ENCODE results near the gene AHRR.

AHRR gene

GRCh38 chr5:345404-346195 is 24.1 kb downstream of the AHRR start:
- DNase-seq (ENCODE audit: low read depth in 2 of 2, low spot score in 1 of 2): no peak

- DNase-seq (ENCODE audit: low read depth in 2 of 2, low spot score in 1 of 2): no peak
Observed at GRCh38 chr5:346229-346935, 24.9 kb downstream of the AHRR start.

- DNase-seq (ENCODE audit: low read depth in 2 of 2, low spot score in 1 of 2): no peak
Observed at GRCh38 chr5:347712-348284, 26.3 kb downstream of the AHRR start.

DNA sequence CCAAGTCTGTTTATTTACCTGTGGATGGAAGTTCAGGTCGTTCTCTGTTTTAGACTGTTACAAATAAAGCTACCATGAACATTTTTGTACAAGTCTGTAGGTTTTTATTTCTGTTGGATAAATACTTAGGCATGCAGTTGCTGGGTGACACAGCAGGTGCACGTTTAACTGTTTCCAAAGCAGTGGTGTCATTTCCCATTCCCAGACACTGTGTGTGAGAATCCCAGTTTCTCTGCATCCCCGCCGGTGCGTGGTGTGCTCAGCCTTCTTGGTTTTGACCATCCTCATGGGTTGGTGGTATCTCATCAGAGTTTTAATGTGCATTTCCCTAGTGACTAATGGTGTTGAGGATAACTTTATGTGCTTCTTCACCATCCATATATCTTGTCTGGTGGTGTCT is 27.2 kb downstream of the AHRR start:
- no peak for DNase-seq (ENCODE audit: low read depth in 2 of 2, low spot score in 1 of 2)

- DNase-seq (ENCODE audit: low read depth in 2 of 2, low spot score in 1 of 2): no peak
Observed at GRCh38 chr5:350355-350754, 28.8 kb downstream of the AHRR start.

- DNase-seq (ENCODE audit: low read depth in 2 of 2, low spot score in 1 of 2): no peak
Observed at GRCh38 chr5:351084-351920, 29.8 kb downstream of the AHRR start.

- no peak for DNase-seq (ENCODE audit: low read depth in 2 of 2, low spot score in 1 of 2)
Observed at GRCh38 chr5:351921-352245, 30.4 kb downstream of the AHRR start.

DNA sequence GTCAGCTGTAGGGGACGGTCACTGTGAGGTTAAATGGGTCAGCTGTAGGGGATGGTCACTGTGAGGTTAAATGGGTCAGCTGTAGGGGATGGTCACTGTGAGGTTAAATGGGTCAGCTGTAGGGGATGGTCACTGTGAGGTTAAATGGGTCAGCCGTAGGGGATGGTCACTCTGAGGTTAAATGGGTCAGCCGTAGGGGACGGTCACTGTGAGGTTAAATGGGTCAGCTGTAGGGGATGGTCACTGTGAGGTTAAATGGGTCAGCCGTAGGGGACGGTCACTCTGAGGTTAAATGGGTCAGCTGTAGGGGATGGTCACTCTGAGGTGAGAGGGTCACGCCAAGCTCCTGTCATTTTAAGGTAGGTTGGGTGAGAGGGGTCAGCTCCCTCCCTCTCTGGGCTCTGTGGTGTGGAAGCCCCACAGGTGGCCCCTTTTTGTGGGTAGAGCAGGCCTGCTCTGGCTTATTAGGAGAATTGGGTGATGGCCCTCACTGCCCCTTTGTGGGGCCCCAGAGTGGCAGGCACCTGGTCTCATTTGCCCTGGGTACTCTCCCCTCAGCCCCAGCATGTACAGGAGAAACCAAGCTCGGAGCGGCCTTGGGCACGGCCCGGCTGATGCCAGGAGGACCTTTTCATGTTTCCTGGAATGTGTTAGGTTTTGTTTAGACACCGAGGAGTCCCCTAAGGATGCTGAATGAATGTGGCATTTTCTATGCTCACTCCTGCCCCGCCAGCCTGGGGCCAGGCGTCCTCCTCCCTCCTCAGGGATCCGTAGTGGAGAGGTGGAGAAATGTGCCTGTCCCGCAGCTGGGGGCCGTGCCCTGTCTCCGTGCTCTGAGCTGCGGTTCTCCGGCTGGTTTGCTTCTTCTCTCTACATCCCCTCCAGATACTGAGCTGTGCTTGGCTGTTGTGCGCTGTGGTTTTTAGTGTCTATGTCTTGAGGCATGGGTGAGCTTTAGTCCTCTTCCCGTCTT is 31.4 kb downstream of the AHRR start:
- no peak for DNase-seq (ENCODE audit: low read depth in 2 of 2, low spot score in 1 of 2)

- DNase-seq (ENCODE audit: low read depth in 2 of 2, low spot score in 1 of 2): no peak
Observed at GRCh38 chr5:353612-354580, 32.4 kb downstream of the AHRR start.

- no peak for DNase-seq (ENCODE audit: low read depth in 2 of 2, low spot score in 1 of 2)
Observed at GRCh38 chr5:354581-355378, 33.3 kb downstream of the AHRR start.

DNA sequence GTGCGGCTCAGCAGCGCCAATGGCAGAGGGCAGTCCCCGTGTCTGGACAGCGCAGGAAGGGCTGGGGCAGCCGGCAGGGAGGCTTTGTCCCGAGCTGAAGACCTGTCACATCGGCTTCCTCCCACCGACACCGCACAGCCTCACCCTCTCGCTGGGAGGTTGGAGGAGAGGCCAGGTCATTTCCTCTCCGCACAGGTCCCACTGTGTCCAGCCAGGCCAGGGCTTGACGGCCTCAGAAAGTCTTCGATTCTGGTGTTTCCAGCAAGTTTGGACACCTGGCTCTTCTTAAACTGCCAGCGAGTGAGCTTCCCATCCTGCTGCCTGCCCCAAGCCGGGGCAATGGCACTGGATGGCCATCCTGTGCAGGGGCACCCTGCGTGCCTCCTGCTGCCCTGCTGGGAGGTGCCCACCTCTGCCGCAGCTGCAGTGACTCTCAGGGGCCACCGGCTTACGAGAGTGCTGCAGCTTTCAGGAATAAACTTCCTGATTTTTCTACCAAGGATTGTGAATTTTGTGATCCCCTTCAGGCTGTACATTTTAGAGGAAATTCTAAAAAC is 33.9 kb downstream of the AHRR start:
- no peak for DNase-seq (ENCODE audit: low read depth in 2 of 2, low spot score in 1 of 2)

- no peak for DNase-seq (ENCODE audit: low read depth in 2 of 2, low spot score in 1 of 2)
Observed at GRCh38 chr5:355958-356357, 34.4 kb downstream of the AHRR start.

DNA sequence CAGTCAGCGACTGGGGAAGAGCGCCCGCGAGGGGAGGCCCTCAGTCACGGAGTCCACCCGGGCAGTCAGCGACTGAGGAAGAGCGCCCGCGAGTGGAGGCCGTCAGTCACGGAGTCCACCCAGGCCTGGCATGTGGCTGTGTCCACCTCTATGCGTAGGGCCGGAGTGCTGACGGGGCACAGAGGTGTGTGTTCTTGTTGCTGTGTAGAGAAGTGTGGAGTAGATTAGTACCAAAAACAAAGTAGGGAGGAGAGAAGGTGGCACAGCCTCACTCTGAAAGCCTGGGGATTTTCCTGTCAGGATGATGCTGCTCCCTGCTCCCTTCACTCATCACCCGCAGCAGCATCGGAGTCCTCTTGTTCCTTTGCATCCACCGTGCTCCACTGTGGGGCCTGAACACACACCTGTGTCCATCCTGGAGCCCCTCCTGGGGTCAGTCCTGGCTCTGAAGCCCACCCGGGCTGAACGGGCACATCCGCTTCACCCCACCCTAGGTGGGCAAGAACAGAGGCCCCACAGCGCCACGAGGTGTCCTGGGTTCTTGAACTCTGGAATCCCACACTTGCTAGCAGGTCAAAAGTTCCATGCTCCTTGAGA is 37.9 kb downstream of the AHRR start:
- no peak for DNase-seq (ENCODE audit: low read depth in 2 of 2, low spot score in 1 of 2)

GRCh38 chr5:360257-361027 is 38.9 kb downstream of the AHRR start:
- DNase-seq (ENCODE audit: low read depth in 2 of 2, low spot score in 1 of 2): no peak

DNA sequence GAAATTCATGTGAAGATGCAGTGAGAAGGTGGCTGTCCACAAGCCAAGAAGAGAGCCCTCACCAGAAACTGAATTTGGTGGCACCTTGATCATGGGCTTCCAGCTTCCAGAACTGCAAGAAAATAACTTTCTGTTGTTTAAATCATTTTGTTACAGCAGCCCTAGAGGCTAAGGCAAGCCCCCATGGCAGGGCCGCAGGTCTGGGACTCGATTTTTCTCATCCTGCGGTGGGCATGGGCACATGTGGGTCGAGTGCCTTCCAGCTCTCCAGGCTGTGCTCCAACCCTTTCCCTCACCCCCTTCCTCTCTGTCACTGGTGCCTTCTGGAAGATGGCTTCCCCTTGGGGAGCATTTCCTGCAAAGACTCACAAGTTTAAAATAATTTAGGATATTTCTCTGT is 40.7 kb downstream of the AHRR start:
- DNase-seq (ENCODE audit: low read depth in 2 of 2, low spot score in 1 of 2): no peak

DNA sequence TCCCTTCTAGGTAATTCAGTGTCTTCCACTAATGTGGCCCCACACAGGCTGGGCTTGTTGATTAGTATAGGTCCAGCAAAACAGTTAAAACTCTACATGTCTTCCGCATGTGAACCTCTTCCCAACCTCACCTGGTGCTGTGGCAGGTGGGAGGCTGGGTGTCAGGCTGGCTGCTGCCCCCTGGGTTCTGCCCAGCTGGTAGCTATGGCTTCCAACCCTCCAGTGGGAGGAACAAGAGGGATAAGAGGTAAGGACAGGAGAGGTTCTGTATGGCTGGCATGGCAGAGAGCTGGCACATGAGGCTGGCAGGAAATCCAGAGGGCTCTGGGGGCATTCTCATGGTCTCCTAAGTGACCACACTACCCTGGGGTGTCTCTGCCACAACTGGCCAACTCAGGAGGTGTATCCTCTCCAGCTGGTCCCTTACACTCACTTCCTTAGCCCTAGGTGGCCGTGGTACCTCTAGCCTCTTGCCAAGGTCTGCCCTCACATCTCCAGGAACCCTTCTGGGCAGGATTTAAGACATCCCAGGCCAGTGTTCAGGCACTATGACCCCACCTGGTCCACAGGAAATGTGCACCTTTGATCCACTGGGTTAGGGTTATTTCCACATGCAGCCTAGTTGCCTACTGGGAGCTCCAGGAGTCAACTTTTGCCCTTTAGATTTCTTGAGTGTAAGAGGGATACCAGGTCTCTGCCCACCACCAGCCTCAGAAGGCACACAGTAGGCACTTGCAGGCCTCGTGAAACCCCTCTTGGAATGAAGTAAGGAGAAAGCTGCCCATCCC is 41.7 kb downstream of the AHRR start:
- no peak for DNase-seq (ENCODE audit: low read depth in 2 of 2, low spot score in 1 of 2)

Data from stimulated activated CD8-positive, alpha-beta memory T cell treated with anti-CD3 and anti-CD28 coated beads, Interleukin-4, amount 100 ng/mL, for 1 hour (primary cell).